ENCODE results near the gene ZNF311. TPM values are rescaled to one million over a fixed set of nuclear protein-coding genes. Genes with fewer than 3 reads are reported as not detected.
A peak's percentile ranks its signal among the peaks of the same experiment; 100 is the strongest.

ZNF311 gene
- total and polyA plus RNA-seq, 9 of the 15 experiments (the other 6 are each of a cell fraction or from before 2014, with no cell fraction given): 5.1 to 10.0 (median 7.5) TPM

DNA sequence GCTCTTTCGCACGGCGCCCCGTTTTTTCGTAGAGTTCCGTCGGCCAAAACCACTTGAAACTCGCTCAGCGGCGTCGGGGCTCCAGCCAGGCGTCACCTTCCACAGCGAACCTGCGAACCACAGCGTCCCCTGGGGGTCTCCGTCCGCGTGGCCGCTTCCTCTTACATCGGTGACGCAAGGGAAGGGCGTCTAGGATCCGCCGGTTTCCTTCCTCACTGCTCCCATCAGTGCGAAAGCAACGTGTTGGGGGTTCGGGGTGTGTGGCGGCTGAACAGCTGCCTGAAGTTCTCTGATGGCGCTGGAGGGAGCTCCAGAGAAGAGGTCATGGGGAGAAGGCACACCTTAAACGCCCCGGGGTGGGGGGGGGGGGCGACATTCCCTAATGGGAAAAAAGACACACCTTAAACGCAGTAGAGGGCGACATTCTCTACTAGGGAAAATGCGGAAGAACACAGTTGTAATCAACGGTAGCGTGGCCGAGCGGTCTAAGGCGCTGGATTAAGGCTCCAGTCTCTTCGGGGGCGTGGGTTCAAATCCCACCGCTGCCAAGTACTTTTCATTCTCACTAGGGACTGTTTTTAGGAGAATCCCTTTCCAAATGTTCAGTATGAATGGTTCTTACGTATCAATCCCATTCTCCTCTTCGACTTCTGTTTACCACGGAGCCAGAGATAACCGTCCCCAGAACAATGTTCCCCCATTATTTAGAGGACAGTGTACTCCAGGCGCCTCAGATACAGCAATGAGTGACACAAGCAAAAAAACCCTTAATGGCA lies 16.4 kb downstream of the ZNF311 start (continued):
- TF ChIP-seq, protein P1, sequence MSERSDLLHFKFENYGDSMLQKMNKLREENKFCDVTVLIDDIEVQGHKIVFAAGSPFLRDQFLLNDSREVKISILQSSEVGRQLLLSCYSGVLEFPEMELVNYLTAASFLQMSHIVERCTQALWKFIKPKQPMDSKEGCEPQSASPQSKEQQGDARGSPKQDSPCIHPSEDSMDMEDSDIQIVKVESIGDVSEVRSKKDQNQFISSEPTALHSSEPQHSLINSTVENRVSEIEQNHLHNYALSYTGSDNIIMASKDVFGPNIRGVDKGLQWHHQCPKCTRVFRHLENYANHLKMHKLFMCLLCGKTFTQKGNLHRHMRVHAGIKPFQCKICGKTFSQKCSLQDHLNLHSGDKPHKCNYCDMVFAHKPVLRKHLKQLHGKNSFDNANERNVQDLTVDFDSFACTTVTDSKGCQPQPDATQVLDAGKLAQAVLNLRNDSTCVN (CRISPR knock-in tag; IDR thresholded peaks at IDR 0.05): no peak
- TF ChIP-seq CXXC5 (CRISPR knock-in tag; IDR thresholded peaks at IDR 0.05): peak; percentile 27
- no peak for TF ChIP-seq ERF (CRISPR knock-in tag; IDR thresholded peaks at IDR 0.05)
- no peak for TF ChIP-seq ZNF146 (CRISPR knock-in tag; IDR thresholded peaks at IDR 0.05; ENCODE audit: unreplicated experiment)
- peak in 1 of 2 experiments; percentile 46; a peak in 1 of 3 replicates for TF ChIP-seq CBX3 (IDR thresholded peaks at IDR 0.05; ENCODE audit: borderline replicate concordance in 1 of 2, low read length in 2 of 2)
- TF ChIP-seq ZNF695 (CRISPR knock-in tag; IDR thresholded peaks at IDR 0.05): no peak
- no peak for TF ChIP-seq NUFIP1 (IDR thresholded peaks at IDR 0.05; ENCODE audit: partially characterized antibody)
- TF ChIP-seq TAF1 (IDR thresholded peaks at IDR 0.05; ENCODE audit: control insufficient read depth, extremely low read depth, insufficient read depth, low read length, severe bottlenecking): no peak
- peak in 1 of 2 experiments; percentile 68; a peak in 2 of 4 replicates for TF ChIP-seq TRIM24 (IDR thresholded peaks at IDR 0.05)
- TF ChIP-seq, protein P2, sequence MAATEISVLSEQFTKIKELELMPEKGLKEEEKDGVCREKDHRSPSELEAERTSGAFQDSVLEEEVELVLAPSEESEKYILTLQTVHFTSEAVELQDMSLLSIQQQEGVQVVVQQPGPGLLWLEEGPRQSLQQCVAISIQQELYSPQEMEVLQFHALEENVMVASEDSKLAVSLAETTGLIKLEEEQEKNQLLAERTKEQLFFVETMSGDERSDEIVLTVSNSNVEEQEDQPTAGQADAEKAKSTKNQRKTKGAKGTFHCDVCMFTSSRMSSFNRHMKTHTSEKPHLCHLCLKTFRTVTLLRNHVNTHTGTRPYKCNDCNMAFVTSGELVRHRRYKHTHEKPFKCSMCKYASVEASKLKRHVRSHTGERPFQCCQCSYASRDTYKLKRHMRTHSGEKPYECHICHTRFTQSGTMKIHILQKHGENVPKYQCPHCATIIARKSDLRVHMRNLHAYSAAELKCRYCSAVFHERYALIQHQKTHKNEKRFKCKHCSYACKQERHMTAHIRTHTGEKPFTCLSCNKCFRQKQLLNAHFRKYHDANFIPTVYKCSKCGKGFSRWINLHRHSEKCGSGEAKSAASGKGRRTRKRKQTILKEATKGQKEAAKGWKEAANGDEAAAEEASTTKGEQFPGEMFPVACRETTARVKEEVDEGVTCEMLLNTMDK (IDR thresholded peaks at IDR 0.05; ENCODE audit: borderline replicate concordance, insufficient read depth, low read depth, low read length, poor library complexity, severe bottlenecking): peak; percentile 31
